Natural killer cell treated with Interleukin-12 subunit alpha and Interleukin-12 subunit beta and Interleukin-15 and Interleukin-18, amount 100 ng/mL, for 72 hours (primary cell): ENCODE measurements around the gene SKP1. TPM values are rescaled to one million over a fixed set of nuclear protein-coding genes. Genes with fewer than 3 reads are reported as not detected.
A peak's percentile ranks its signal among the peaks of the same experiment; 100 is the strongest.

Experiments
- ATAC-seq, 2 donors: fragments of 150-1000 bp; cut with Tn5 transposase in 1 of 2; sonication (Bioruptor Pico), chemical (Tn5 transposase) in 1 of 2; 2 replicates each; pipeline ENCODE4 v1.10.0; 2021
- DNase-seq: peaks from one replicate; pipeline ENCODE4 v3.0.0; 2022; ENCODE audit warnings: low spot score
- H3K27ac Mint-ChIP-seq, 2 donors: 1 replicate in 1 of 2; 2 replicates in 1 of 2; pipeline ENCODE4 v1.8.0; 2022; ENCODE audit warnings: mixed read lengths in 2 of 2, mild to moderate bottlenecking in 1 of 2, moderate library complexity in 1 of 2
- H3K27me3 Mint-ChIP-seq, 2 donors: 1 replicate in 1 of 2; 2 replicates in 1 of 2; pipeline ENCODE4 v1.8.0; 2022; ENCODE audit warnings: mixed read lengths in 2 of 2
- H3K36me3 Mint-ChIP-seq: one replicate; pipeline ENCODE4 v1.8.0; 2022; ENCODE audit warnings: mixed read lengths
- H3K4me1 Mint-ChIP-seq, 2 donors: 1 replicate in 1 of 2; 2 replicates in 1 of 2; pipeline ENCODE4 v1.8.0; 2022; ENCODE audit warnings: low read depth in 2 of 2, mixed read lengths in 2 of 2, mild to moderate bottlenecking in 1 of 2
- H3K4me3 Mint-ChIP-seq: one replicate; pipeline ENCODE4 v1.8.0; 2022; ENCODE audit warnings: mixed read lengths
- H3K9me3 Mint-ChIP-seq: 2 replicates; pipeline ENCODE4 v1.8.0; 2022; ENCODE audit warnings: mixed read lengths
- total RNA-seq, 2 donors: library from RNA; stranded (reverse); gene quantifications; one replicate each; pipeline ENCODE4 v1.2.3, GENCODE V29; 2022

Gene SKP1
- total RNA-seq, 2 donors from 2014 or later = 162 to 210 TPM

GRCh38 chr5:134099288-134099872, 77.4 kb downstream of the SKP1 start:
- Mint-ChIP-seq H3K4me1 (peaks cover 38% of the 10 kb centered on the region in 2 donors), H3K27me3 (peaks cover 3 to 7% of the 10 kb centered on the region in 2 donors), H3K4me3 (no peak overlapping the region), H3K9me3 (no peaks in the 10 kb centered on the region), H3K36me3 (no peaks in the 10 kb centered on the region), H3K27ac (peak overlapping the region; percentile 10 to 72)
- no peak for DNase-seq
- peak; percentile 11 to 43 for ATAC-seq

Other genes with a start within 250 kb of the SKP1 start
- 10 to 100 TPM; 16.7 to 41.6 TPM for gene C5orf15, start 208.3 kb downstream of the SKP1 start, total RNA-seq
- 100 to 1,000 TPM; 325 to 329 TPM for gene VDAC1, start 172.0 kb downstream of the SKP1 start, total RNA-seq
- 1 to 10 TPM; 2.6 to 6.1 TPM for gene TCF7, start 62.3 kb downstream of the SKP1 start, total RNA-seq
- 100 to 1,000 TPM; 126 to 185 TPM for gene PPP2CA, start 49.1 kb upstream of the SKP1 start, total RNA-seq
- 1 to 10 TPM; 2.9 to 3.3 TPM for gene CDKL3, start 190.2 kb upstream of the SKP1 start, total RNA-seq
- 10 to 100 TPM; 62.6 to 89.5 TPM for gene UBE2B, start 194.6 kb upstream of the SKP1 start, total RNA-seq
- 10 to 100 TPM; 28.2 to 36.5 TPM for gene CDKN2AIPNL, start 234.9 kb upstream of the SKP1 start, total RNA-seq